NB4 (cell line): ENCODE results near the gene CHSY1.

ENCODE experiments used
- MYC ChIP-seq: IDR thresholded peaks from 2 replicates; pipeline ENCODE4 v1.6.1; 2011; ENCODE audit warnings: low read depth, low read length
- POLR2A ChIP-seq: IDR thresholded peaks from 2 replicates; pipeline ENCODE4 v1.6.1; 2011; ENCODE audit warnings: mild to moderate bottlenecking; ENCODE audit not compliant: insufficient read length; ENCODE audit errors: extremely low read depth
- TF ChIP-seq, protein P1 (sequence below): IDR thresholded peaks from one replicate; pipeline ENCODE4 v1.5.1; 2012; ENCODE audit warnings: low read depth, low read length

DNA sequence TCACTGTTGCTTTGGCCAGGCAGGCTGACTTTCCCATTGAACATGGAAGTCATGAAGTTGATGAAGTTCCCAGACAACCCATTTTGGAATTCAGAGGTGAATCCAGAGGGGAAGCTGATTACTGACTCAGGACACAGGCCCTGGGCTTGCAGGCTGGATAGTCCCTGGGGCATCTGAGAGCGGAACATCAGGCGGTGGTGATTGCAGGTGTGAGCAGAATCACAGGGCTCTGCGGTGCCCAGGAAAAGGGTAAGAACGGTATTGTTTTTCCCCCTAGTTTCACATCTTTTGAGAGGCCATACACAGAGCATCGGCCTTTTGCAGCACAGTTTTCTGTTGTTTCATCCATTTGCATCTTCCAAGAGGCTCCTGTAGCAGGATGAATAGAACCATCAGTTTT lies 104.7 kb downstream of the CHSY1 start:
- TF ChIP-seq, protein P1, sequence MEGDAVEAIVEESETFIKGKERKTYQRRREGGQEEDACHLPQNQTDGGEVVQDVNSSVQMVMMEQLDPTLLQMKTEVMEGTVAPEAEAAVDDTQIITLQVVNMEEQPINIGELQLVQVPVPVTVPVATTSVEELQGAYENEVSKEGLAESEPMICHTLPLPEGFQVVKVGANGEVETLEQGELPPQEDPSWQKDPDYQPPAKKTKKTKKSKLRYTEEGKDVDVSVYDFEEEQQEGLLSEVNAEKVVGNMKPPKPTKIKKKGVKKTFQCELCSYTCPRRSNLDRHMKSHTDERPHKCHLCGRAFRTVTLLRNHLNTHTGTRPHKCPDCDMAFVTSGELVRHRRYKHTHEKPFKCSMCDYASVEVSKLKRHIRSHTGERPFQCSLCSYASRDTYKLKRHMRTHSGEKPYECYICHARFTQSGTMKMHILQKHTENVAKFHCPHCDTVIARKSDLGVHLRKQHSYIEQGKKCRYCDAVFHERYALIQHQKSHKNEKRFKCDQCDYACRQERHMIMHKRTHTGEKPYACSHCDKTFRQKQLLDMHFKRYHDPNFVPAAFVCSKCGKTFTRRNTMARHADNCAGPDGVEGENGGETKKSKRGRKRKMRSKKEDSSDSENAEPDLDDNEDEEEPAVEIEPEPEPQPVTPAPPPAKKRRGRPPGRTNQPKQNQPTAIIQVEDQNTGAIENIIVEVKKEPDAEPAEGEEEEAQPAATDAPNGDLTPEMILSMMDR = no peak
- TF ChIP-seq POLR2A (no peak), MYC (no peak)
